GM18951 (cell line): ENCODE data around the gene GLIS2.

Source experiments
- POLR2A ChIP-seq: IDR thresholded peaks from 4 replicates; pipeline ENCODE4 v1.6.1; 2011; ENCODE audit warnings: mild to moderate bottlenecking; ENCODE audit not compliant: insufficient read length, insufficient read depth; ENCODE audit errors: extremely low read depth
- in situ Hi-C: fragments of 300-500 bp; cut with MboI; formaldehyde crosslinking; loops from one replicate; pipeline ENCODE4 v1.12.0; 2022; ENCODE audit warnings: low sequenced_read_pairs, mixed read lengths, inconsistent platforms; ENCODE audit not compliant: unreplicated experiment

The GLIS2 gene

DNA sequence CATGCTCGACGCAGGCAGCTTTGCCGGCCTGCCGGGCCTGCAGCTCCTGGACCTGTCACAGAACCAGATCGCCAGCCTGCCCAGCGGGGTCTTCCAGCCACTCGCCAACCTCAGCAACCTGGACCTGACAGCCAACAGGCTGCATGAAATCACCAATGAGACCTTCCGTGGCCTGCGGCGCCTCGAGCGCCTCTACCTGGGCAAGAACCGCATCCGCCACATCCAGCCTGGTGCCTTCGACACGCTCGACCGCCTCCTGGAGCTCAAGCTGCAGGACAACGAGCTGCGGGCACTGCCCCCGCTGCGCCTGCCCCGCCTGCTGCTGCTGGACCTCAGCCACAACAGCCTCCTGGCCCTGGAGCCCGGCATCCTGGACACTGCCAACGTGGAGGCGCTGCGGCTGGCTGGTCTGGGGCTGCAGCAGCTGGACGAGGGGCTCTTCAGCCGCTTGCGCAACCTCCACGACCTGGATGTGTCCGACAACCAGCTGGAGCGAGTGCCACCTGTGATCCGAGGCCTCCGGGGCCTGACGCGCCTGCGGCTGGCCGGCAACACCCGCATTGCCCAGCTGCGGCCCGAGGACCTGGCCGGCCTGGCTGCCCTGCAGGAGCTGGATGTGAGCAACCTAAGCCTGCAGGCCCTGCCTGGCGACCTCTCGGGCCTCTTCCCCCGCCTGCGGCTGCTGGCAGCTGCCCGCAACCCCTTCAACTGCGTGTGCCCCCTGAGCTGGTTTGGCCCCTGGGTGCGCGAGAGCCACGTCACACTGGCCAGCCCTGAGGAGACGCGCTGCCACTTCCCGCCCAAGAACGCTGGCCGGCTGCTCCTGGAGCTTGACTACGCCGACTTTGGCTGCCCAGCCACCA, 65.4 kb downstream of the GLIS2 start:
- in situ Hi-C loops: no loop called here
- TF ChIP-seq POLR2A: no peak

DNA sequence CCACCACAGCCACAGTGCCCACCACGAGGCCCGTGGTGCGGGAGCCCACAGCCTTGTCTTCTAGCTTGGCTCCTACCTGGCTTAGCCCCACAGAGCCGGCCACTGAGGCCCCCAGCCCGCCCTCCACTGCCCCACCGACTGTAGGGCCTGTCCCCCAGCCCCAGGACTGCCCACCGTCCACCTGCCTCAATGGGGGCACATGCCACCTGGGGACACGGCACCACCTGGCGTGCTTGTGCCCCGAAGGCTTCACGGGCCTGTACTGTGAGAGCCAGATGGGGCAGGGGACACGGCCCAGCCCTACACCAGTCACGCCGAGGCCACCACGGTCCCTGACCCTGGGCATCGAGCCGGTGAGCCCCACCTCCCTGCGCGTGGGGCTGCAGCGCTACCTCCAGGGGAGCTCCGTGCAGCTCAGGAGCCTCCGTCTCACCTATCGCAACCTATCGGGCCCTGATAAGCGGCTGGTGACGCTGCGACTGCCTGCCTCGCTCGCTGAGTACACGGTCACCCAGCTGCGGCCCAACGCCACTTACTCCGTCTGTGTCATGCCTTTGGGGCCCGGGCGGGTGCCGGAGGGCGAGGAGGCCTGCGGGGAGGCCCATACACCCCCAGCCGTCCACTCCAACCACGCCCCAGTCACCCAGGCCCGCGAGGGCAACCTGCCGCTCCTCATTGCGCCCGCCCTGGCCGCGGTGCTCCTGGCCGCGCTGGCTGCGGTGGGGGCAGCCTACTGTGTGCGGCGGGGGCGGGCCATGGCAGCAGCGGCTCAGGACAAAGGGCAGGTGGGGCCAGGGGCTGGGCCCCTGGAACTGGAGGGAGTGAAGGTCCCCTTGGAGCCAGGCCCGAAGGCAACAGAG, 66.3 kb downstream of the GLIS2 start:
- no peak for TF ChIP-seq POLR2A
- in situ Hi-C loops: no loop called here

GRCh38 chr16:4382795-4383357, 67.0 kb downstream of the GLIS2 start:
- no peak for TF ChIP-seq POLR2A
- in situ Hi-C loops: no loop called here

DNA sequence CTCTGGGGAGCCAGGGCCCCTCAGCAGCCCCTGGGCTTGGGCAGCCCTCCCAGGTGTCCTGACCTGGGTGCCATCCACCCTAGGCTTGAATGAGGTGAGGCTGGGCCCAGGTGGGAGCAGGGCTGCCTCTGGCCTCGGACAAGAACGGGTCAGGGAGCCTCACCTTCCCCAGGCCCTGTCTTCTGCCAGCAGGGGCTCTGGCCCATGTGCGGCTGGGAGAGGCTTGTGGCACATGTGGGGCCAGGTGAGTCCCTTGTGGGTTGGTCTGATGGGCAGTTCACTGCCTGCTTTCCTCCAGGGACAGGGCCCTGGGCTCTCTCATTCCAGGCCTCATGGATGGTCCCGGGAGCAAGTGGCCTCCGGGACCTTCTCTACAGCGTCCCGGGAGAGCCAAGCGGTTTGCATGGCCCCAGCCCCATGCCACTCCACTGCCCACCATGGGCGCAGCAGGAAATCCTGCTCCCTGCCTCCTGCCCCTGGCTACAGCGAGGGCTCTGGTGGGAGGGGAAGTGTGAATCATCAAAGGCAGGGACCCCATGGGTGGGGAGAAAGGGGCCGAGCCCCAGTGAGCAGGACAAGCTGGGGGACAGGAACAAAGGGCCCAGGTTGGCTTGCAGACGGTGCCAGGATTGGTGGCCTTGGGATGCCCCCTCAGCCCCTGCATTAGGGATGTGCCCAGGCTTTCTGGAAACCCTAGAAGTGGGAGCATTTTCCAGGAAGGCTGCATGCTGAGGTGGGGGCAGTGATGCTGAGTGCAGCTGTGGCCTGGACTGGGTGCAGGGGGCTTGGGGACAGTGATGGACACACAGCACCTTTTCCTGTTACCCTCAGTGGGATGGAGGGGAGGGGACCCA, 68.0 kb downstream of the GLIS2 start:
- in situ Hi-C loops: no loop called here
- TF ChIP-seq POLR2A: no peak

- no peak for TF ChIP-seq POLR2A
- in situ Hi-C loops: no loop called here
Measured at GRCh38 chr16:4384509-4384942, 68.7 kb downstream of the GLIS2 start.

DNA sequence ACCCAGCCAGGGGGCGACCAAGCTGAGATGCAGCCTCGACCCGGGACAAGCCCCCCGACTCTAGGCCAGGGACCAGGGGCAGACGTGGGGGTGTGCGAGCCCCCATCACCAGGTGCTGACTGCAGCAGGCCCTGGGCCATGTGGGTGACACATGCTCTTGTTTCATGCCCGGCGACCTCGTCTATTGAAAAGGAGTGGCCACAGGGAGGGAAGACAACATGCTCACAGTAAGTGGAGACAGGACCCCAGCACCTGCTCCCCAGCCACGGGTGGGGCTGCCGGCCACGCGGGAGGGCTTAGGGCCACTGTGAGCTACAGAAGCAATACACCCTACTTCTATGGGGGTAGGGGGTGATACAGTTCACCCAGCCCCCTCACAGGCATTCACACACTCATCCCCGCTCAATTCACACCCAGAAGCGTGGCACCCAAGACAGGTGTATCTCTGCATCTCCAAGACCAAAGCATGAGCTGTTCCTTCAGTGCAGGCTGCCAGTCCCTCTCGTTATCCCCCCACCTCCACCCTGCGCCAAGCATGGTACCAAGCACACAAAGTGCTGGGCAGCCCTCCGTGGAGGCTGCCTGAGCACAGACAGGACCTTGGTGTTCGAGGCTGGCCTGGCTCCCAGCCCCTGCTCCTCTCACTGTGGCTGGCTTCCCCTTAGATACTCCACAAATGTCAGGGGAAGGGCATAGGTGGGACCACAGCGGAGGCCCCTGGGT, 69.4 kb downstream of the GLIS2 start:
- in situ Hi-C loops: no loop called here
- TF ChIP-seq POLR2A: no peak

GRCh38 chr16:4385789-4386450, 70.1 kb downstream of the GLIS2 start:
- TF ChIP-seq POLR2A: no peak
- in situ Hi-C loops: no loop called here

GRCh38 chr16:4386451-4386805, 70.6 kb downstream of the GLIS2 start:
- in situ Hi-C loops: no loop called here
- TF ChIP-seq POLR2A: no peak

DNA sequence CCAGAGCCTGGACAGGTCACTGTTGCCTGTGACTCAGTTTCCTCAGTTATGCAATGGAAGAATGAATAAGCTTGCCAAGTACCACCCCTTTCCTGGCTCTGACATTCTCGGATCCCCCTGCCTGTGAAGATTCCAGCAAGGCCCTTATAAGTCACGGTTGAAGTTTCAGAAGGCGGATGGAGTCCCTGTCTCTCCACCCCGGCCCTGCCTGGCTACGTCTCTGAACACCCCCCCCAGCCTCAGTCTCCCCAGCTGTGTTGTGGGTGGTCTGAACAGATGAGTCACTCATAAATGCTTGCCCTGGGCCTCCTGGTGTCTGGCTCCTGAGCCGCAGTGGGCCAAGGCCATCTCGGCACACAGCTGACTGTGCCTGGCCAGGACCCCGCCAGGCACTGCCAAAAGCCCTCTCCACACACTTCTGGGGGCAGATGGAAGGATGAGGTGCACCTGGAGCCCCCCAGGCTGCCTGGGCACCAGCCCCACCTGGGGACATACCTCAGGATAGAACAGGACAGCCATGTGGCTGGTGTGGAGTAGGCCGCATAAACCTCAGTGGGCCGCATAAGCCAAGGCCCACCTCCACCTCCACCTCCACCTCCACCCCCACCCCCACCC, 71.2 kb downstream of the GLIS2 start:
- TF ChIP-seq POLR2A: no peak
- in situ Hi-C loops: no loop called here

DNA sequence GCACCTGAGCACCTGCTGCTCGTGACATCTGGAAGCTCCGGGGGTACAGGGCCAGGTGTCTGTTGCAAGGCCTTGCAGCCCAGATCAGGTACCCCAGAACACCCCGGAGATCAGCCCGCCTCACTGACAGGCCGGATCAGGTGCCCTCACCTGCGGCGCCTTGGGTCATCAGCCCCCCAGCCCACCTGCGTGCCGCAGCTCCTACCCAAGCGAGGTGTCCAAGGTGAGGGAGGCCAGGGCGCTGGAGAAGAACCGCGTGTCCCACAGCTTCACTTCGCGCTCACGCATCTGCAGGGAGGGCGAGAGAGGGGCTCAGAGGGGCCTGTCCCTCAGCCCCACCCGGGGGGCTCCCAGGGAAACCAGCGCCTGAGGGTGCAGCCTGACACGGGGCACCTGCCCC, 71.9 kb downstream of the GLIS2 start:
- no peak for TF ChIP-seq POLR2A
- in situ Hi-C loops: no loop called here

- TF ChIP-seq POLR2A: no peak
- in situ Hi-C loops: no loop called here
Measured at GRCh38 chr16:4388271-4389021, 72.6 kb downstream of the GLIS2 start.
